ENCODE data around the gene HOXC13. TPM values are rescaled to one million over a fixed set of nuclear protein-coding genes. Genes with fewer than 3 reads are reported as not detected.
A peak's percentile ranks its signal among the peaks of the same experiment; 100 is the strongest.

HOXC13 gene
- total RNA-seq, 2 experiments from 2014 or later = 0.06 TPM; not detected in 1

DNA sequence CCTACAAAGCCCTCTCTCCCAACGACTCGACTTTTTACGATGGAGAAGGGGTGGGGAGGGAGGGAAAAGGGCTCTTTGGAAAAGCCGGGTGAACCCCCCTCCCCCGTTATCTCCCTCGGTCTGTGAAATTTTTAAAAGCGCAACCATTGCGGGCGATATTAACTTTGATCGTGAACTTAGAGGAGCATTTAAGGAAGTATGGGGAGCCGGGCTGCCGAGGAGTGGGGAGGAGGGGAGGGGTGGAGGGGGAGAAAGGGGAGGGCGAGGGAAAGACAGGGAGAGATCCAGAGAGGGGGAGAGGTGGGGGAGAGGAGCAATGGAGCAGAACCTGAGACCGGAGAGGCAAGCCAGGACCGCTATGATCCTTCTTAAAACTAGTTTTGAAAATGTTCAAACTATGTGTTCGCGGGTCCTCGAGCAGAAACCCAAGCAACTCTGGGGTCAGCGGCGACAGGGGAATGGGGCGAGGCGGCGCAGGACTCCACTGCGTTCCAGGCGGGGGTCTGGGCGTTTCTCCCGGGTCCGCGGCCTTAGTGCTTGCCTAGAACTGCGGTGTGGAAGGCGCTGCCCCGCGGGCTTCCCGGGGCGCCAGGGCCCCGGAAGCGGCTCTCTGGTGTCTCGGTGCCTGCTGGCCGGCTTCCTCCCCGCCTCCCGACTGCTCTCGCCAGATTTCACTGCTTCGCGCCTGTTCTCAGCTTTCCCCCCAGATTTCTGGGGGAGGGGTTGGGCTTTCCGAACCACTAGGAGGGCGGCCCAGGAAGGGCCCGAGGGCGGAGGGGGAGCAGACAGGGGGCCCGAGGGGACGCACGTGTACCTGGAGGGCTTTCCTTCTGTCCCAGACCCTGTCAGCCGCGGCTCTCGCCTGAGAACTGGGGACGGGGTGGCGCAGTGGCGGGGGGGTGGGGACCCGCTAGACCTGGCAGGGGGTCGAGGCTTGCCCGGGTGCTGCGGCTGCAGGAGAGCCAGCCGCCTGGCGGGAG is 35.7 kb downstream of the HOXC13 start, which contains the start of gene HOTAIR:
TSS of gene HOTAIR (minus strand) at position 871 of the 980 bp plus-strand sequence.
- peak; percentile 72 for DNase-seq (ENCODE audit: low spot score)
- Histone ChIP-seq H3K4me2 (ENCODE audit: low read length) (peak within 1 kb of the TSS; percentile 65), H4K20me1 (ENCODE audit: insufficient read depth, low read length) (no peaks in the 10 kb centered on the region), H3K27ac (ENCODE audit: low read depth, low read length, poor library complexity, severe bottlenecking) (peak within 1 kb of the TSS; percentile 83), H3K4me3 (ENCODE audit: low read depth, low read length, poor library complexity, severe bottlenecking) (peak within 1 kb of the TSS; percentile 71), H3K79me2 (ENCODE audit: insufficient read depth, low read depth, low read length) (no peaks in the 10 kb centered on the region), H3K9me3 (ENCODE audit: low read length) (no peaks in the 10 kb centered on the region), H3K36me3 (ENCODE audit: insufficient read depth, low read length) (no peaks in the 10 kb centered on the region), H3K9me2 (ENCODE audit: insufficient read depth, low read length) (no peaks in the 10 kb centered on the region), H3K4me1 (ENCODE audit: insufficient read depth, low read length, poor library complexity, severe bottlenecking) (peaks cover 34% of the 10 kb centered on the region), H2AFZ (ENCODE audit: low read length) (peak within 1 kb of the TSS; percentile 77)
- intact Hi-C loops (cut with micrococcal nuclease; ENCODE audit: unreplicated experiment) = loop anchor here (5.0 kb wide), 1 partner anchor 217 kb away; no protein-coding TSS in a partner anchor
- BruUV-seq (replicated peaks) = no TSS peak
- POLR2A ChIA-PET = interaction anchor here (0.7 kb wide), 1 partner anchor 244 kb away, joined by 3 read pairs; no protein-coding TSS in a partner anchor
- no peak for TF ChIP-seq EZH2phosphoT487 (IDR thresholded peaks at IDR 0.05; ENCODE audit: borderline replicate concordance, low read depth, low read length)
- TF ChIP-seq, protein P1, sequence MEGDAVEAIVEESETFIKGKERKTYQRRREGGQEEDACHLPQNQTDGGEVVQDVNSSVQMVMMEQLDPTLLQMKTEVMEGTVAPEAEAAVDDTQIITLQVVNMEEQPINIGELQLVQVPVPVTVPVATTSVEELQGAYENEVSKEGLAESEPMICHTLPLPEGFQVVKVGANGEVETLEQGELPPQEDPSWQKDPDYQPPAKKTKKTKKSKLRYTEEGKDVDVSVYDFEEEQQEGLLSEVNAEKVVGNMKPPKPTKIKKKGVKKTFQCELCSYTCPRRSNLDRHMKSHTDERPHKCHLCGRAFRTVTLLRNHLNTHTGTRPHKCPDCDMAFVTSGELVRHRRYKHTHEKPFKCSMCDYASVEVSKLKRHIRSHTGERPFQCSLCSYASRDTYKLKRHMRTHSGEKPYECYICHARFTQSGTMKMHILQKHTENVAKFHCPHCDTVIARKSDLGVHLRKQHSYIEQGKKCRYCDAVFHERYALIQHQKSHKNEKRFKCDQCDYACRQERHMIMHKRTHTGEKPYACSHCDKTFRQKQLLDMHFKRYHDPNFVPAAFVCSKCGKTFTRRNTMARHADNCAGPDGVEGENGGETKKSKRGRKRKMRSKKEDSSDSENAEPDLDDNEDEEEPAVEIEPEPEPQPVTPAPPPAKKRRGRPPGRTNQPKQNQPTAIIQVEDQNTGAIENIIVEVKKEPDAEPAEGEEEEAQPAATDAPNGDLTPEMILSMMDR (conservative IDR thresholded peaks at IDR 0.05; ENCODE audit: low read length) = no peak
- CTCF ChIA-PET (ENCODE audit: unreplicated experiment) = interaction anchor here (0.6 to 0.7 kb wide), 2 partner anchors 10 to 206 kb away, joined by 3 to 4 read pairs; no protein-coding TSS in a partner anchor

DNA sequence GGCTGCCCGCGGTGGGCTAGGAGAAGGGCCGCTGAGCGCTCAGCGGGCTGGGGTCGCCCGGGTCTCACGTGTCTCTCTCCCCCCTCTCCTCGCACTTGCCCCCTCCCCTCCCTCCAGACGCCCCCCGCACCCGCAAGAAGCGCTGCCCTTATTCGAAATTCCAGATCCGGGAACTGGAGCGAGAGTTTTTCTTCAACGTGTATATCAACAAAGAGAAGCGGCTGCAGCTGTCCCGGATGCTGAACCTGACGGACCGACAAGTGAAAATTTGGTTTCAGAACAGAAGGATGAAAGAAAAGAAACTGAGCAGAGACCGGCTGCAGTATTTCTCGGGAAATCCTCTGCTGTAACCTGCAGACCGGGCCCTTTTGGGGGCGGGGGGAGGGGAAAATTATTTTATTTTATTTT is 36.4 kb downstream of the HOXC13 start:
- Histone ChIP-seq H3K4me2 (ENCODE audit: low read length) (peak overlapping the region; percentile 65), H3K27ac (ENCODE audit: low read depth, low read length, poor library complexity, severe bottlenecking) (peak overlapping the region; percentile 83), H3K36me3 (ENCODE audit: insufficient read depth, low read length) (no peaks in the 10 kb centered on the region), H3K79me2 (ENCODE audit: insufficient read depth, low read depth, low read length) (no peaks in the 10 kb centered on the region), H2AFZ (ENCODE audit: low read length) (peak overlapping the region; percentile 77), H4K20me1 (ENCODE audit: insufficient read depth, low read length) (no peaks in the 10 kb centered on the region), H3K9me2 (ENCODE audit: insufficient read depth, low read length) (no peaks in the 10 kb centered on the region), H3K4me1 (ENCODE audit: insufficient read depth, low read length, poor library complexity, severe bottlenecking) (peaks cover 34% of the 10 kb centered on the region), H3K9me3 (ENCODE audit: low read length) (no peaks in the 10 kb centered on the region), H3K4me3 (ENCODE audit: low read depth, low read length, poor library complexity, severe bottlenecking) (peak overlapping the region; percentile 71)
- ChIA-PET CTCF (ENCODE audit: unreplicated experiment) (no interaction called here), POLR2A (interaction anchor here (0.7 kb wide), 1 partner anchor 245 kb away, joined by 3 read pairs; no protein-coding TSS in a partner anchor)
- intact Hi-C loops (cut with micrococcal nuclease; ENCODE audit: unreplicated experiment) = loop anchor here (5.0 kb wide), 1 partner anchor 218 kb away; no protein-coding TSS in a partner anchor
- BruUV-seq (replicated peaks) = TSS peak; percentile 44
- TF ChIP-seq EZH2phosphoT487 (IDR thresholded peaks at IDR 0.05; ENCODE audit: borderline replicate concordance, low read depth, low read length) = no peak
- TF ChIP-seq, protein P1 (conservative IDR thresholded peaks at IDR 0.05; ENCODE audit: low read length) = no peak
- peak; percentile 74 for DNase-seq (ENCODE audit: low spot score)
